H9 (cell line): Measurements from ENCODE around the gene SLC12A2. TPM values are rescaled to one million over a fixed set of nuclear protein-coding genes. Genes with fewer than 3 reads are reported as not detected.

Experiments
- DNase-seq: peaks from one replicate; pipeline ENCODE4 v3.0.0-alpha.2; 2017
- H2AFZ ChIP-seq: one replicate; pipeline ENCODE4 v1.6.1; 2013; ENCODE audit warnings: mild to moderate bottlenecking, low read length, control low read depth, moderate library complexity
- H2AK5ac ChIP-seq: 2 replicates; pipeline ENCODE4 v1.6.1; 2013; ENCODE audit warnings: low read length, control low read depth, mixed read lengths; ENCODE audit not compliant: insufficient read length
- H2BK120ac ChIP-seq: one replicate; pipeline ENCODE4 v1.6.1; 2013; ENCODE audit warnings: low read depth, mild to moderate bottlenecking, low read length, control low read depth, inconsistent platforms; ENCODE audit not compliant: poor library complexity, severe bottlenecking
- H2BK12ac ChIP-seq: 2 replicates; pipeline ENCODE4 v1.6.1; 2013; ENCODE audit warnings: low read length, control low read depth, mixed read lengths, low read depth; ENCODE audit not compliant: insufficient read length
- H2BK15ac ChIP-seq: 2 replicates; pipeline ENCODE4 v1.6.1; 2013; ENCODE audit warnings: low read depth, low read length, control low read depth
- H2BK20ac ChIP-seq: one replicate; pipeline ENCODE4 v1.6.1; 2013; ENCODE audit warnings: low read depth, mild to moderate bottlenecking, low read length, control low read depth, inconsistent platforms; ENCODE audit not compliant: poor library complexity, severe bottlenecking
- H2BK5ac ChIP-seq: 2 replicates; pipeline ENCODE4 v1.6.1; 2013; ENCODE audit warnings: low read length, control low read depth, mixed read lengths; ENCODE audit not compliant: insufficient read length
- H3K14ac ChIP-seq: 2 replicates; pipeline ENCODE4 v1.6.1; 2013; ENCODE audit warnings: low read length, control low read depth; ENCODE audit not compliant: insufficient read depth
- H3K18ac ChIP-seq: 2 replicates; pipeline ENCODE4 v1.6.1; 2013; ENCODE audit warnings: low read depth, mild to moderate bottlenecking, mixed read lengths, low read length, control low read depth; ENCODE audit not compliant: insufficient read length
- H3K23ac ChIP-seq: 2 replicates; pipeline ENCODE4 v1.6.1; 2013; ENCODE audit warnings: low read length, control low read depth, mixed read lengths, low read depth; ENCODE audit not compliant: insufficient read length
- H3K23me2 ChIP-seq: 2 replicates; pipeline ENCODE4 v1.6.1; 2013; ENCODE audit warnings: low read depth, mild to moderate bottlenecking, mixed read lengths, low read length, control low read depth; ENCODE audit not compliant: insufficient read length, poor library complexity, severe bottlenecking
- H3K27ac ChIP-seq: 2 replicates; pipeline ENCODE4 v1.5.1; 2013; ENCODE audit warnings: low read length, control low read depth, mixed read lengths, low read depth; ENCODE audit not compliant: insufficient read length
- H3K27me3 ChIP-seq: 2 replicates; pipeline ENCODE4 v1.6.1; 2013; ENCODE audit warnings: low read length, control low read depth, inconsistent platforms; ENCODE audit not compliant: insufficient read depth
- H3K4ac ChIP-seq: 2 replicates; pipeline ENCODE4 v1.6.1; 2013; ENCODE audit warnings: low read depth, mild to moderate bottlenecking, control low read depth, inconsistent platforms, low read length, moderate library complexity
- H3K4me1 ChIP-seq: 2 replicates; pipeline ENCODE4 v1.6.1; 2013; ENCODE audit warnings: low read length, control low read depth, inconsistent platforms; ENCODE audit not compliant: insufficient read depth
- H3K4me2 ChIP-seq: 2 replicates; pipeline ENCODE4 v1.6.1; 2013; ENCODE audit warnings: low read length, control low read depth, mixed read lengths; ENCODE audit not compliant: insufficient read length, insufficient read depth
- H3K56ac ChIP-seq: 2 replicates; pipeline ENCODE4 v1.6.1; 2013; ENCODE audit warnings: low read depth, mild to moderate bottlenecking, mixed read lengths, low read length, control low read depth; ENCODE audit not compliant: insufficient read length
- H3K79me1 ChIP-seq: 2 replicates; pipeline ENCODE4 v1.6.1; 2013; ENCODE audit warnings: low read depth, mild to moderate bottlenecking, moderate library complexity, low read length, control low read depth, inconsistent platforms; ENCODE audit not compliant: insufficient read depth, poor library complexity, severe bottlenecking
- H3K79me2 ChIP-seq: 2 replicates; pipeline ENCODE4 v1.6.1; 2013; ENCODE audit warnings: low read length, control low read depth, inconsistent platforms; ENCODE audit not compliant: insufficient read depth
- H3K9ac ChIP-seq: 2 replicates; pipeline ENCODE4 v1.6.1; 2013; ENCODE audit warnings: low read length, control low read depth, mixed read lengths; ENCODE audit not compliant: insufficient read length; ENCODE audit errors: extremely low read depth
- H3K9me3 ChIP-seq: one replicate; pipeline ENCODE4 v1.6.1; 2013; ENCODE audit warnings: low read depth, low read length, inconsistent platforms; ENCODE audit not compliant: control insufficient read depth
- H3T11ph ChIP-seq: one replicate; pipeline ENCODE4 v1.6.1; 2013; ENCODE audit warnings: mild to moderate bottlenecking, low read length, control low read depth, inconsistent platforms
- H4K20me1 ChIP-seq: one replicate; pipeline ENCODE4 v1.6.1; 2013; ENCODE audit not compliant: control insufficient read depth, insufficient read length, insufficient read depth
- H4K5ac ChIP-seq: 2 replicates; pipeline ENCODE4 v1.6.1; 2013; ENCODE audit warnings: low read depth, mild to moderate bottlenecking, mixed read lengths, low read length, control low read depth; ENCODE audit not compliant: insufficient read length
- H4K8ac ChIP-seq: replicated peaks from 2 replicates; pipeline ENCODE4 v1.6.1; 2013; ENCODE audit warnings: low read length, control low read depth, mixed read lengths, low read depth; ENCODE audit not compliant: insufficient read length
- H4K91ac ChIP-seq: 2 replicates; pipeline ENCODE4 v1.6.1; 2013; ENCODE audit warnings: low read depth, mild to moderate bottlenecking, moderate library complexity, mixed read lengths, low read length, control low read depth; ENCODE audit not compliant: insufficient read length
- H3K27ac Mint-ChIP-seq, 3 experiments: 2 replicates in 2 of 3; 3 replicates in 1 of 3; pipeline ENCODE4 v1.8.0; 2020 to 2021; ENCODE audit warnings: mixed read lengths in 3 of 3, mild to moderate bottlenecking in 1 of 3, moderate library complexity in 1 of 3
- H3K27me3 Mint-ChIP-seq: 2 replicates; pipeline ENCODE4 v1.8.0; 2021; ENCODE audit warnings: low read depth, mild to moderate bottlenecking, moderate library complexity, mixed read lengths
- H3K36me3 Mint-ChIP-seq, 3 experiments: 2 replicates in 2 of 3; 3 replicates in 1 of 3; pipeline ENCODE4 v1.8.0; 2020 to 2021; ENCODE audit warnings: low read depth in 3 of 3, mixed read lengths in 3 of 3; ENCODE audit not compliant: insufficient read depth in 1 of 3
- H3K4me1 Mint-ChIP-seq, 2 experiments: 2 replicates each; pipeline ENCODE4 v1.8.0; 2020; ENCODE audit warnings: mixed read lengths in 2 of 2
- H3K4me3 Mint-ChIP-seq, 2 experiments: 2 replicates in 1 of 2; 3 replicates in 1 of 2; pipeline ENCODE4 v1.8.0; 2020 to 2021; ENCODE audit warnings: mild to moderate bottlenecking in 2 of 2, mixed read lengths in 2 of 2, moderate library complexity in 1 of 2
- H3K9me3 Mint-ChIP-seq, 2 experiments: 2 replicates in 1 of 2; 3 replicates in 1 of 2; pipeline ENCODE4 v1.8.0; 2020; ENCODE audit warnings: mild to moderate bottlenecking in 2 of 2, mixed read lengths in 2 of 2, moderate library complexity in 1 of 2
- CTCF ChIP-seq: fragments of 200-600 bp; sonication (generic); conservative IDR thresholded peaks from 3 replicates; pipeline ENCODE4 v1.8.0; 2021; ENCODE audit warnings: antibody characterized with exemption, mild to moderate bottlenecking
- total RNA-seq: library from RNA; stranded (reverse); gene quantifications from 2 replicates; pipeline ENCODE4 v1.2.1, GENCODE V29; 2021

Gene SLC12A2
- total RNA-seq, 1 experiment from 2014 or later = 17.9 TPM

GRCh38 chr5:128155776-128156175 is 72.2 kb downstream of the SLC12A2 start:
- H3K27me3 Mint-ChIP-seq = no peaks in the 10 kb centered on the region
- Histone ChIP-seq H3K27ac (no peak overlapping the region), H2BK120ac (no peak overlapping the region), H3K79me2 (no peaks in the 10 kb centered on the region), H2BK15ac (no peak overlapping the region), H3K9me3 (no peaks in the 10 kb centered on the region), H3K9ac (no peak overlapping the region), H3K23me2 (no peaks in the 10 kb centered on the region), H3K56ac (no peak overlapping the region), H4K8ac (no peak overlapping the region), H4K20me1 (no peaks in the 10 kb centered on the region), H2BK20ac (no peak overlapping the region), H2AFZ (no peak overlapping the region), H3K4me1 (no peaks in the 10 kb centered on the region), H4K5ac (no peak overlapping the region), H3K4ac (no peak overlapping the region), H3T11ph (no peak overlapping the region), H3K79me1 (no peaks in the 10 kb centered on the region), H3K4me2 (no peak overlapping the region), H4K91ac (no peak overlapping the region), H3K23ac (no peak overlapping the region), H2BK5ac (no peak overlapping the region), H2AK5ac (no peak overlapping the region), H2BK12ac (no peak overlapping the region), H3K14ac (no peak overlapping the region), H3K27me3 (no peaks in the 10 kb centered on the region), H3K18ac (no peak overlapping the region)
- H3K27ac Mint-ChIP-seq = no peak overlapping the region
- no peaks in the 10 kb centered on the region for H3K4me1 Mint-ChIP-seq
- TF ChIP-seq CTCF = no peak
- peaks cover 0 to 5% of the 10 kb centered on the region in 2 experiments; a peak in 1 of 5 replicates for H3K9me3 Mint-ChIP-seq
- no peak overlapping the region for H3K4me3 Mint-ChIP-seq
- H3K36me3 Mint-ChIP-seq = peaks cover 8 to 26% (median 24%) of the 10 kb centered on the region in 3 experiments; a peak in 5 of 7 replicates
- DNase-seq = no peak
